Naive thymus-derived CD4-positive, alpha-beta T cell (primary cell): ENCODE measurements around the gene POMGNT1. TPM values are rescaled to one million over a fixed set of nuclear protein-coding genes. Genes with fewer than 3 reads are reported as not detected.
A peak's percentile ranks its signal among the peaks of the same experiment; 100 is the strongest.

Experiments
- ATAC-seq: fragments of 150-1000 bp; cut with Tn5 transposase; 2 replicates; pipeline ENCODE4 v1.10.0; 2021; ENCODE audit warnings: mild to moderate bottlenecking, moderate library complexity
- CTCF ChIA-PET: fragments of 350-600 bp; sonication (Branson Sonifier 250); formaldehyde crosslinking; loops from one replicate; lab custom pipeline; 2021; ENCODE audit warnings: antibody characterized with exemption; lab: Charles Lee
- POLR2A ChIA-PET: fragments of 350-600 bp; sonication (Branson Sonifier 250); formaldehyde crosslinking; loops from one replicate; lab custom pipeline; 2021; ENCODE audit warnings: antibody characterized with exemption, inconsistent platforms; lab: Charles Lee
- DNase-seq, 9 donors: peaks; one replicate each; pipeline versions ENCODE4 v3.0.0 to v3.0.0-alpha.2; 2020 to 2022; ENCODE audit warnings: mixed read lengths in 1 of 9
- H3K27ac ChIP-seq: one replicate; pipeline ENCODE4 v1.7.0; 2013; ENCODE audit warnings: mild to moderate bottlenecking, low read depth, low read length, moderate library complexity
- H3K27me3 ChIP-seq, 2 donors: one replicate each; pipeline ENCODE4 v1.7.0; 2013; ENCODE audit warnings: low read length in 2 of 2, mild to moderate bottlenecking in 2 of 2, moderate library complexity in 2 of 2; ENCODE audit not compliant: control insufficient read depth in 2 of 2, insufficient read depth in 2 of 2
- H3K36me3 ChIP-seq, 3 experiments: 1 replicate in 2 of 3; 2 replicates in 1 of 3; pipeline ENCODE4 v1.7.0; 2013; ENCODE audit warnings: low read length in 3 of 3, mild to moderate bottlenecking in 3 of 3, moderate library complexity in 1 of 3; ENCODE audit not compliant: insufficient read depth in 3 of 3, control insufficient read depth in 2 of 3
- H3K4me1 ChIP-seq, 2 donors: one replicate each; pipeline ENCODE4 v1.7.0; 2013; ENCODE audit warnings: low read length in 2 of 2, mild to moderate bottlenecking in 2 of 2, moderate library complexity in 1 of 2; ENCODE audit not compliant: control insufficient read depth in 2 of 2, insufficient read depth in 2 of 2
- H3K4me3 ChIP-seq: 2 replicates; pipeline ENCODE4 v1.7.0; 2013; ENCODE audit warnings: mild to moderate bottlenecking, low read length
- H3K9me3 ChIP-seq, 3 experiments: 1 replicate in 2 of 3; 2 replicates in 1 of 3; pipeline ENCODE4 v1.7.0; 2013; ENCODE audit warnings: low read length in 3 of 3; ENCODE audit not compliant: control insufficient read depth in 2 of 3
- H3K27ac Mint-ChIP-seq, 9 donors: one replicate each; pipeline ENCODE4 v1.8.0; 2020 to 2022; ENCODE audit warnings: mixed read lengths in 9 of 9, mild to moderate bottlenecking in 8 of 9, moderate library complexity in 5 of 9, inconsistent platforms in 2 of 9
- H3K27me3 Mint-ChIP-seq, 5 donors: one replicate each; pipeline ENCODE4 v1.8.0; 2021 to 2022; ENCODE audit warnings: mixed read lengths in 5 of 5, mild to moderate bottlenecking in 1 of 5
- H3K36me3 Mint-ChIP-seq, 5 donors: one replicate each; pipeline ENCODE4 v1.8.0; 2020 to 2022; ENCODE audit warnings: mixed read lengths in 5 of 5, mild to moderate bottlenecking in 3 of 5, inconsistent platforms in 1 of 5
- H3K4me1 Mint-ChIP-seq, 7 donors: one replicate each; pipeline ENCODE4 v1.8.0; 2020 to 2022; ENCODE audit warnings: mixed read lengths in 7 of 7, mild to moderate bottlenecking in 3 of 7, inconsistent platforms in 1 of 7
- H3K4me3 Mint-ChIP-seq, 10 donors: one replicate each; pipeline ENCODE4 v1.8.0; 2020 to 2022; ENCODE audit warnings: mild to moderate bottlenecking in 10 of 10, mixed read lengths in 10 of 10, moderate library complexity in 6 of 10, inconsistent platforms in 2 of 10
- H3K9me3 Mint-ChIP-seq, 11 donors: one replicate each; pipeline ENCODE4 v1.8.0; 2020 to 2022; ENCODE audit warnings: mixed read lengths in 11 of 11, mild to moderate bottlenecking in 4 of 11, inconsistent platforms in 1 of 11, moderate library complexity in 1 of 11
- intact Hi-C, 2 donors: fragments of 100-400 bp; cut with micrococcal nuclease; formaldehyde crosslinking; loops; one replicate each; pipeline ENCODE4 v1.15.1; 2023
- polyA plus RNA-seq, 2 donors: library from polyadenylated mRNA; unstranded; fragments of 300-500 nt; fragmentation: Illumina TruSeq; gene quantifications; one replicate each; pipeline ENCODE4 v1.2.3, GENCODE V29; 2021
- total RNA-seq, 6 experiments: library from RNA in 5 of 6; stranded (reverse) in 5 of 6; gene quantifications; 1 replicate in 5 of 6; 2 replicates in 1 of 6; pipeline ENCODE4 v1.2.3 and lab custom pipeline; 2021 to 2026

The POMGNT1 gene
- total and polyA plus RNA-seq, 7 experiments from 2014 or later = 34.6 to 58.6 (median 36.3) TPM

GRCh38 chr1:46171351-46171750 lies 26.9 kb downstream of the POMGNT1 start:
- Histone ChIP-seq H3K27me3 (no peaks in the 10 kb centered on the region), H3K4me1 (peaks cover under 1 to 5% of the 10 kb centered on the region in 2 donors), H3K36me3 (no peaks in the 10 kb centered on the region), H3K4me3 (no peak overlapping the region), H3K27ac (no peak overlapping the region), H3K9me3 (no peaks in the 10 kb centered on the region)
- Mint-ChIP-seq H3K36me3 (no peaks in the 10 kb centered on the region), H3K27ac (no peak overlapping the region), H3K4me1 (peaks cover 6 to 23% (median 15%) of the 10 kb centered on the region in 7 donors), H3K4me3 (no peak overlapping the region), H3K27me3 (peaks cover 0 to 25% (median 4%) of the 10 kb centered on the region in 5 donors), H3K9me3 (peaks cover 0 to 1% (median 0%) of the 10 kb centered on the region in 11 donors)
- ATAC-seq = no peak
- ChIA-PET POLR2A (no interaction called here), CTCF (no interaction called here)
- intact Hi-C loops = no loop called here
- no peak for DNase-seq

GRCh38 chr1:46169811-46170454 lies 28.3 kb downstream of the POMGNT1 start:
- Mint-ChIP-seq H3K27ac (peak overlapping the region in 1 of 9 donors; percentile 11), H3K4me1 (peaks cover 6 to 26% (median 17%) of the 10 kb centered on the region in 7 donors), H3K36me3 (no peaks in the 10 kb centered on the region), H3K27me3 (peaks cover 0 to 27% (median 4%) of the 10 kb centered on the region in 5 donors), H3K4me3 (no peak overlapping the region), H3K9me3 (peaks cover 0 to 1% (median 0%) of the 10 kb centered on the region in 11 donors)
- Histone ChIP-seq H3K9me3 (no peaks in the 10 kb centered on the region), H3K4me3 (no peak overlapping the region), H3K4me1 (peaks cover 3 to 9% of the 10 kb centered on the region in 2 donors), H3K27ac (no peak overlapping the region), H3K36me3 (no peaks in the 10 kb centered on the region), H3K27me3 (no peaks in the 10 kb centered on the region)
- POLR2A ChIA-PET = interaction anchor here (0.6 kb wide), 1 partner anchor 221 kb away, joined by 11 read pairs; no protein-coding TSS in a partner anchor
- CTCF ChIA-PET = interaction anchor here (1.2 kb wide), 1 partner anchor 131 kb away, joined by 3 read pairs; no protein-coding TSS in a partner anchor
- no peak for ATAC-seq
- no peak for DNase-seq
- intact Hi-C loops = no loop called here

- Histone ChIP-seq H3K27ac (no peak overlapping the region), H3K27me3 (no peaks in the 10 kb centered on the region), H3K36me3 (no peaks in the 10 kb centered on the region), H3K4me3 (no peak overlapping the region), H3K9me3 (no peaks in the 10 kb centered on the region), H3K4me1 (peaks cover 3 to 9% of the 10 kb centered on the region in 2 donors)
- POLR2A ChIA-PET = interaction anchor here (1.3 to 2.4 kb wide), 2 partner anchors 101 to 104 kb away, joined by 4 to 7 read pairs; no protein-coding TSS in a partner anchor
- H3K27me3 Mint-ChIP-seq = peaks cover 0 to 30% (median 4%) of the 10 kb centered on the region in 5 donors
- DNase-seq (no peak), ATAC-seq (no peak)
- peak overlapping the region in 3 of 9 donors; percentile 44 to 95 (median 94) for H3K27ac Mint-ChIP-seq
- intact Hi-C loops = no loop called here
- peaks cover 10 to 26% (median 17%) of the 10 kb centered on the region in 7 donors for H3K4me1 Mint-ChIP-seq
- no peaks in the 10 kb centered on the region for H3K36me3 Mint-ChIP-seq
- peak overlapping the region in 6 of 10 donors; percentile 38 to 94 (median 90) for H3K4me3 Mint-ChIP-seq
- CTCF ChIA-PET = interaction anchor here (0.8 to 1.3 kb wide), 2 partner anchors 10 to 12 kb away, joined by 3 to 4 read pairs; no protein-coding TSS in a partner anchor
- peaks cover 0 to 1% (median 0%) of the 10 kb centered on the region in 11 donors for H3K9me3 Mint-ChIP-seq
Observed at GRCh38 chr1:46168477-46168876, 29.8 kb downstream of the POMGNT1 start.

- peak overlapping the region; percentile 86 to 99 (median 96) for H3K27ac Mint-ChIP-seq
- H3K4me1 Mint-ChIP-seq = peaks cover 10 to 26% (median 17%) of the 10 kb centered on the region in 7 donors
- Histone ChIP-seq H3K4me1 (peaks cover 3 to 9% of the 10 kb centered on the region in 2 donors), H3K27ac (peak overlapping the region; percentile 74), H3K27me3 (no peaks in the 10 kb centered on the region), H3K36me3 (no peaks in the 10 kb centered on the region), H3K9me3 (no peaks in the 10 kb centered on the region), H3K4me3 (peak overlapping the region; percentile 83)
- POLR2A ChIA-PET = interaction anchor here (0.8 to 2.4 kb wide), 11 partner anchors 9 to 481 kb away, joined by 3 to 7 read pairs (median 4); partner anchors contain the start of genes GPBP1L1, P3R3URF, POMGNT1 and RAD54L
- peak; percentile 66 for ATAC-seq
- peak; percentile 15 to 73 (median 65) for DNase-seq
- H3K36me3 Mint-ChIP-seq = no peaks in the 10 kb centered on the region
- intact Hi-C loops = loop anchor here (1.0 to 2.0 kb wide), 2 partner anchors 32 to 34 kb away; partner anchors contain the start of genes PIK3R3 (in 2 of the 2) and POMGNT1 (in 1 of the 2)
- CTCF ChIA-PET = interaction anchor here (0.9 to 1.7 kb wide), 4 partner anchors 57 to 137 kb away, joined by 3 to 5 read pairs (median 4); partner anchors contain the start of genes LRRC41 and UQCRH
- H3K4me3 Mint-ChIP-seq = peak overlapping the region; percentile 85 to 95 (median 91)
- H3K9me3 Mint-ChIP-seq = peaks cover 0 to 1% (median 0%) of the 10 kb centered on the region in 11 donors
- H3K27me3 Mint-ChIP-seq = peaks cover 0 to 30% (median 4%) of the 10 kb centered on the region in 5 donors
Observed at GRCh38 chr1:46166521-46167462, 31.4 kb downstream of the POMGNT1 start.

GRCh38 chr1:46160212-46160611 lies 38.0 kb downstream of the POMGNT1 start:
- no peaks in the 10 kb centered on the region for H3K4me1 ChIP-seq
- Mint-ChIP-seq H3K36me3 (no peaks in the 10 kb centered on the region), H3K4me1 (peaks cover 0 to 5% (median 0%) of the 10 kb centered on the region in 7 donors), H3K4me3 (no peak overlapping the region), H3K27me3 (peaks cover 0 to 8% (median 0%) of the 10 kb centered on the region in 5 donors), H3K27ac (no peak overlapping the region), H3K9me3 (no peaks in the 10 kb centered on the region)
- DNase-seq (no peak), ATAC-seq (no peak)
- no peaks in the 10 kb centered on the region for H3K36me3 ChIP-seq
- CTCF ChIA-PET = interaction anchor here (0.7 kb wide), 2 partner anchors 26 to 277 kb away, joined by 3 read pairs; no protein-coding TSS in a partner anchor
- intact Hi-C loops = no loop called here
- no peak overlapping the region for H3K4me3 ChIP-seq
- H3K27me3 ChIP-seq = no peaks in the 10 kb centered on the region
- H3K9me3 ChIP-seq = no peaks in the 10 kb centered on the region
- POLR2A ChIA-PET = no interaction called here
- no peak overlapping the region for H3K27ac ChIP-seq

GRCh38 chr1:46159516-46159915 lies 38.7 kb downstream of the POMGNT1 start:
- H3K4me1 ChIP-seq = no peaks in the 10 kb centered on the region
- POLR2A ChIA-PET = no interaction called here
- no peaks in the 10 kb centered on the region for H3K27me3 ChIP-seq
- Mint-ChIP-seq H3K9me3 (no peaks in the 10 kb centered on the region), H3K4me1 (peaks cover 0 to 2% (median 0%) of the 10 kb centered on the region in 7 donors), H3K36me3 (no peaks in the 10 kb centered on the region), H3K4me3 (no peak overlapping the region), H3K27ac (no peak overlapping the region), H3K27me3 (peaks cover 0 to 3% (median 0%) of the 10 kb centered on the region in 5 donors)
- no peak overlapping the region for H3K27ac ChIP-seq
- ATAC-seq = no peak
- intact Hi-C loops = no loop called here
- H3K36me3 ChIP-seq = no peaks in the 10 kb centered on the region
- H3K4me3 ChIP-seq = no peak overlapping the region
- H3K9me3 ChIP-seq = no peaks in the 10 kb centered on the region
- no peak for DNase-seq
- CTCF ChIA-PET = interaction anchor here (0.7 kb wide), 1 partner anchor 276 kb away, joined by 3 read pairs; no protein-coding TSS in a partner anchor
